Keratinocyte (primary cell): Measurements from ENCODE around the gene PSAPL1.

Source experiments
- CTCF ChIP-seq, 3 experiments: IDR thresholded peaks in 1 of 3; conservative IDR thresholded peaks in 1 of 3; optimal IDR thresholded peaks in 1 of 3; 2 replicates in 2 of 3; 3 replicates in 1 of 3; pipeline versions ENCODE3 to v1.5.1; 2011; ENCODE audit warnings: low read length in 3 of 3, mild to moderate bottlenecking in 3 of 3, moderate library complexity in 2 of 3, control low read depth in 1 of 3, inconsistent platforms in 1 of 3; ENCODE audit not compliant: insufficient read depth in 2 of 3; ENCODE audit errors: extremely low read depth in 1 of 3
- EZH2 ChIP-seq: IDR thresholded peaks from one replicate; pipeline ENCODE4 v1.6.1; 2012; ENCODE audit warnings: inconsistent platforms, mild to moderate bottlenecking, low read length, moderate library complexity

- TF ChIP-seq CTCF (optimal IDR thresholded peaks at IDR 0.05 in 1 of 3, IDR thresholded peaks at IDR 0.05 in 1 of 3, conservative IDR thresholded peaks at IDR 0.05 in 1 of 3; ENCODE audit: extremely low read depth in 1 of 3, insufficient read depth in 2 of 3, low read length in 3 of 3) (no peak), EZH2 (no peak)
Measured at GRCh38 chr4:7451434-7451789, 16.7 kb upstream of the PSAPL1 start.
